GM19025 (cell line): ENCODE results near the gene DDX10.
A peak's percentile ranks its signal among the peaks of the same experiment; 100 is the strongest.
"Not testable (repeated sequence)": the region's sequence is repeated elsewhere in the genome, so short reads cannot be mapped to it uniquely, and the experiment has no call there.

Experiments
- ATAC-seq: cut with Tn5 transposase; IDR thresholded peaks from one replicate; pipeline ENCODE4 v1.9.1; 2021; ENCODE audit warnings: mild to moderate bottlenecking, low read depth, moderate library complexity; ENCODE audit not compliant: unreplicated experiment

DDX10 gene

GRCh38 chr11:108713076-108713790, 48.4 kb downstream of the DDX10 start:
- peak; percentile 62 for ATAC-seq

GRCh38 chr11:108715239-108715638, 50.4 kb downstream of the DDX10 start:
- no peak for ATAC-seq

GRCh38 chr11:108718466-108718865, 53.6 kb downstream of the DDX10 start:
- no peak for ATAC-seq

GRCh38 chr11:108724974-108725689, 60.3 kb downstream of the DDX10 start:
- no peak for ATAC-seq

GRCh38 chr11:108726077-108726800, 61.4 kb downstream of the DDX10 start:
- no peak for ATAC-seq

- no peak for ATAC-seq
Measured at GRCh38 chr11:108727665-108728064, 62.8 kb downstream of the DDX10 start.

GRCh38 chr11:108729227-108729871, 64.5 kb downstream of the DDX10 start:
- no peak for ATAC-seq

- no peak for ATAC-seq
Measured at GRCh38 chr11:108732395-108732794, 67.5 kb downstream of the DDX10 start.

- ATAC-seq, result peak; percentile 90
Measured at GRCh38 chr11:108733479-108734116, 68.7 kb downstream of the DDX10 start.

GRCh38 chr11:108734283-108734682, 69.4 kb downstream of the DDX10 start:
- ATAC-seq, result no peak

GRCh38 chr11:108734956-108735559, 70.2 kb downstream of the DDX10 start:
- no peak for ATAC-seq

GRCh38 chr11:108740132-108740531, 75.3 kb downstream of the DDX10 start:
- not testable (repeated sequence) for ATAC-seq

GRCh38 chr11:108743851-108744250, 79.0 kb downstream of the DDX10 start:
- no peak for ATAC-seq

GRCh38 chr11:108748968-108749367, 84.1 kb downstream of the DDX10 start:
- no peak for ATAC-seq

GRCh38 chr11:108751444-108751843, 86.6 kb downstream of the DDX10 start:
- ATAC-seq, result no peak

GRCh38 chr11:108752297-108752751, 87.5 kb downstream of the DDX10 start:
- ATAC-seq, result no peak

GRCh38 chr11:108754901-108755625, 90.2 kb downstream of the DDX10 start:
- no peak for ATAC-seq

GRCh38 chr11:108757630-108758029, 92.8 kb downstream of the DDX10 start:
- ATAC-seq, result no peak

GRCh38 chr11:108758458-108758857, 93.6 kb downstream of the DDX10 start:
- no peak for ATAC-seq
